Adrenal gland (tissue), 12 donors: Measurements from ENCODE around the gene IGSF3. TPM values are rescaled to one million over a fixed set of nuclear protein-coding genes. Genes with fewer than 3 reads are reported as not detected.
"Not testable (repeated sequence)": the region's sequence is repeated elsewhere in the genome, so short reads cannot be mapped to it uniquely, and the experiment has no call there.

Source experiments
- DNase-seq, 7 donors: peaks; one replicate each; pipeline ENCODE4 v3.0.0-alpha.2; 2019 to 2020
- H3K27ac ChIP-seq, 5 donors: fragments of 200-600 bp; sonication (generic) in 4 of 5; 1 replicate in 3 of 5; 2 replicates in 2 of 5; pipeline versions ENCODE4 v1.5.1 to v1.8.0; 2016 to 2020; ENCODE audit warnings: mild to moderate bottlenecking in 1 of 5
- H3K27me3 ChIP-seq: fragments of 200-600 bp; 2 replicates; pipeline ENCODE4 v1.8.0; 2021
- H3K36me3 ChIP-seq, 2 donors: fragments of 200-600 bp; replicated peaks in 1 of 2; 1 replicate in 1 of 2; 2 replicates in 1 of 2; pipeline versions ENCODE4 v1.5.1 to v1.8.0; 2018 to 2022
- H3K4me1 ChIP-seq, 2 donors: fragments of 200-600 bp; replicated peaks in 1 of 2; 1 replicate in 1 of 2; 2 replicates in 1 of 2; pipeline versions ENCODE4 v1.5.1 to v1.8.0; 2018 to 2021
- H3K4me3 ChIP-seq, 4 donors: fragments of 200-600 bp; sonication (generic) in 3 of 4; one replicate each; pipeline ENCODE4 v1.5.1; 2016 to 2018
- H3K9me3 ChIP-seq, 3 donors: fragments of 200-600 bp; sonication (generic) in 1 of 3; replicated peaks in 1 of 3; 1 replicate in 2 of 3; 2 replicates in 1 of 3; pipeline versions ENCODE4 v1.5.1 to v1.8.0; 2016 to 2021
- POLR2A ChIP-seq, 2 donors: fragments of 450-650 bp; IDR thresholded peaks; one replicate each; pipeline ENCODE4 v1.6.1; 2017; ENCODE audit warnings: antibody characterized with exemption in 2 of 2, mild to moderate bottlenecking in 2 of 2, moderate library complexity in 1 of 2
- WGBS, 4 donors: extraction: QIAGEN DNeasy Blood & Tissue Kit in 2 of 4; methylation state at CpG; one replicate each; pipeline versions ENCODE4 v1.1.5 to v1.1.7; 2013 to 2017; 5-methylcytosine and 5-hydroxymethylcytosine counted together
- intact Hi-C, 2 donors: fragments of 100-400 bp; cut with DNase I; formaldehyde crosslinking; loops; one replicate each; pipeline versions ENCODE4 v1.14.1 to v1.15.0; 2022 to 2023
- polyA plus RNA-seq, 3 donors: library from polyadenylated mRNA; stranded (reverse); fragments of 200-250 nt in 2 of 3; fragments of 350-450 nt in 1 of 3; fragmentation: Illumina TruSeq in 1 of 3; extraction: RNeasy Lipid Tissue Mini Kit (QIAGEN cat#74804) in 1 of 3; gene quantifications; one replicate each; pipeline ENCODE4 v1.2.3, GENCODE V29; 2013 to 2014
- total RNA-seq, 9 donors: library from RNA; depleted of rRNA in 4 of 9; stranded (reverse); fragments of >200 nt in 4 of 9; fragments of 120-200 nt in 1 of 9; fragmentation: NEBNext Ultra II Directional in 1 of 9; extraction: Animal tissue kit (Norgen Biotek cat#: 25700) in 1 of 9; gene quantifications; one replicate each; pipeline versions ENCODE4 v1.1.0 to v1.2.4, GENCODE V29; 2013 to 2023
- TF ChIP-seq, protein P1 (sequence below), 6 experiments: fragments of 450-650 bp in 4 of 6; fragments of 200-600 bp in 2 of 6; sonication (generic) in 1 of 6; IDR thresholded peaks; 1 replicate in 5 of 6; 2 replicates in 1 of 6; pipeline versions ENCODE4 v1.5.1 to v1.8.0; 2016 to 2021; ENCODE audit warnings: antibody characterized with exemption in 6 of 6, mild to moderate bottlenecking in 2 of 6, moderate library complexity in 1 of 6
- donor health status: healthy with polysubstance abuse.
- donor health status: Bipolar disorder and iron deficiency.
- donor health status: DM: yes; HTN: yes; CAD: no.
- donor health status: DM: no; HTN: no; CAD: no.
- donor health status: DM: no; HTN: no; CAD: no.
- donor health status: DM: yes; HTN: yes; CAD: no.

Gene IGSF3
- total and polyA plus RNA-seq, 12 donors = 0.67 to 12.1 (median 2.2) TPM

DNA sequence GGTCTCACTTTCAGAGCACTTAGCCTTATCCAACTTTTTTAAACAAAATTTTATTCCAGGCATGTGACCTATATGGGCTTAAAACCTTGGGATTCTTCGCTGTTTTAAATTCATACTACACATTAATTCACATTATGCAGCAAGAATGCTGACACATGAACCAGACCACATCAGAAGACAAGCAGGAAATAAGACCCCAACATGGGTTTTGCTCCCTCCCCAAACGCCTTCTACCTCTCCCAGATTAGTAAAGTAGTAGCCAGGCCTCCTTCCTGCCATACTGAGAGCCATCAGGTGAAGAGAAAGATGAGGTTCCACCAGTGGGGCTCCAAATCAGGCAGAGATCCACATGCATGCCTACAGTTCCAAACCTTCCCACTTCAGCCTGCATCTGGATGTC lies 3.7 kb downstream of the IGSF3 start:
- DNase-seq = no peak
- Histone ChIP-seq H3K4me3 (no peak overlapping the region), H3K4me1 (peaks cover 0 to 7% of the 10 kb centered on the region in 2 donors), H3K9me3 (no peaks in the 10 kb centered on the region), H3K27me3 (no peaks in the 10 kb centered on the region), H3K27ac (no peak overlapping the region), H3K36me3 (no peaks in the 10 kb centered on the region)
- intact Hi-C loops = no loop called here
- TF ChIP-seq, protein P1, sequence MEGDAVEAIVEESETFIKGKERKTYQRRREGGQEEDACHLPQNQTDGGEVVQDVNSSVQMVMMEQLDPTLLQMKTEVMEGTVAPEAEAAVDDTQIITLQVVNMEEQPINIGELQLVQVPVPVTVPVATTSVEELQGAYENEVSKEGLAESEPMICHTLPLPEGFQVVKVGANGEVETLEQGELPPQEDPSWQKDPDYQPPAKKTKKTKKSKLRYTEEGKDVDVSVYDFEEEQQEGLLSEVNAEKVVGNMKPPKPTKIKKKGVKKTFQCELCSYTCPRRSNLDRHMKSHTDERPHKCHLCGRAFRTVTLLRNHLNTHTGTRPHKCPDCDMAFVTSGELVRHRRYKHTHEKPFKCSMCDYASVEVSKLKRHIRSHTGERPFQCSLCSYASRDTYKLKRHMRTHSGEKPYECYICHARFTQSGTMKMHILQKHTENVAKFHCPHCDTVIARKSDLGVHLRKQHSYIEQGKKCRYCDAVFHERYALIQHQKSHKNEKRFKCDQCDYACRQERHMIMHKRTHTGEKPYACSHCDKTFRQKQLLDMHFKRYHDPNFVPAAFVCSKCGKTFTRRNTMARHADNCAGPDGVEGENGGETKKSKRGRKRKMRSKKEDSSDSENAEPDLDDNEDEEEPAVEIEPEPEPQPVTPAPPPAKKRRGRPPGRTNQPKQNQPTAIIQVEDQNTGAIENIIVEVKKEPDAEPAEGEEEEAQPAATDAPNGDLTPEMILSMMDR (IDR thresholded peaks at IDR 0.05) = no peak
- TF ChIP-seq POLR2A (IDR thresholded peaks at IDR 0.05) = no peak
- WGBS, 4 donors = 87 to 92% (median 89%) methylated on average over 2 of the region's 2 CpGs

DNA sequence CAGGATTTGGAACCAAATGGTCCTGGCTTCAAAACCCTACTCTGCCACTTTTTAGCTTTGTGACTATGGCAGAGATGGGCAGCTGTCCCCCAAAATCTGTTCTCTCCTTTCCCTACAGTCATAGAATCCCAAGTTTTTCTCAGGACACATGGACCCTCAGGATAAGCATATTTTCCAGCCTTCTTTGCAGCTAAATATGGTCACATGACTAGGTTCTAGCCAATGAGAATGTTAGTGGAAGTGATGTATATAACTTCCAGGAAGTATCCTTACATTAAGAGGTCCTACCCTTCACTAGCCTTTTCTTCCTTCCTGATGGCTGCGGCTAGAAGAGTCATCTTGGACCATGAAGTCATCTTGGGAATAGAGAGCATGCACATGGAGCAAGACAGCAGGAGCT lies 5.9 kb downstream of the IGSF3 start:
- Histone ChIP-seq H3K27me3 (no peaks in the 10 kb centered on the region), H3K36me3 (no peaks in the 10 kb centered on the region), H3K4me3 (no peak overlapping the region), H3K4me1 (peaks cover 0 to 3% of the 10 kb centered on the region in 2 donors), H3K27ac (no peak overlapping the region), H3K9me3 (no peaks in the 10 kb centered on the region)
- TF ChIP-seq, protein P1 (IDR thresholded peaks at IDR 0.05) = no peak
- TF ChIP-seq POLR2A (IDR thresholded peaks at IDR 0.05) = no peak
- 82 to 100% (median 88%) methylated on average over 1 of the region's 1 CpG for WGBS, 4 donors
- DNase-seq = no peak
- intact Hi-C loops = no loop called here

DNA sequence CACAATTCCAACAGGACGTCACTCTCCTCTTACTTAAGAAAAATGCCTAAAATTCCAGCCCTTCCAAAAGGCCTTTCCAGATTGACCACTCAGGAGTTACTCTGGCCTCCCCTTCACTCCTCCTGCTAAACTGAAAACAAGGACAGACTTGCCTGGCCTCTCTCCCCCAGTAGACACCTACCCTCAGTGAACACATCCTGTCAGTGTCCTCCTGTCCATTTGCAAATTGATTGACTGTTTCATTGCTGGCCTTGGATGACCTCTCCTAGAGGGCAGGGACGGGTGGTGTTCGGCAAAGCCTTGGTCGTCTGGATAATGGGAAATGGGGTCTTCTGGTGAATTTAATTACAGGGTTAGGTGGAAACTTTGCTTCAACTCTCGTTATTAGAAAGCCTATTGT lies 8.9 kb downstream of the IGSF3 start:
- H3K27ac ChIP-seq, intact Hi-C loops, H3K36me3 ChIP-seq, H3K4me1 ChIP-seq, H3K4me3 ChIP-seq, H3K9me3 ChIP-seq, DNase-seq, H3K27me3 ChIP-seq: not testable (repeated sequence)
- 85 to 90% (median 86%) methylated on average over 5 of the region's 5 CpGs for WGBS, 4 donors

DNA sequence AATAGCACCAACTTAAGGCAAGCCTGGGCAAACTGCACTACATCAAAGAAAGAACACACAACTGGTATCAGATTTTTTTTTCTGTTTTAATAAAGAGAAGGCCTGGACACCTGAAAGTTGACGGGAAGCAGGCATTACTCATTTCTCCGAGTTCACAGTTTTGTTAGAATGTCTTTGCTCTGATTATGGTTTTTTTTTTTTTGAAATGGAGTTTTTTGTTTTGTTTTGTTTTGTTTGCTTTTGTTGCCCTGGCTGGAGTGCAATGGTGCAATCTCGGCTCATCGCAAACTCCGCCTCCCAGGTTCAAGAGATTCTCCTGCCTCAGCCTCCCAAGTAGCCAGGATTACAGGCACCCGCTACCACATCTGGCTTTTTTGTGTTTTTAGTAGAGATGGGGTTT lies 9.7 kb downstream of the IGSF3 start:
- 80 to 97% (median 95%) methylated on average over 6 of the region's 6 CpGs for WGBS, 4 donors
- H3K27ac ChIP-seq, H3K36me3 ChIP-seq, DNase-seq, H3K4me3 ChIP-seq, H3K27me3 ChIP-seq, intact Hi-C loops, H3K4me1 ChIP-seq, H3K9me3 ChIP-seq: not testable (repeated sequence)

DNA sequence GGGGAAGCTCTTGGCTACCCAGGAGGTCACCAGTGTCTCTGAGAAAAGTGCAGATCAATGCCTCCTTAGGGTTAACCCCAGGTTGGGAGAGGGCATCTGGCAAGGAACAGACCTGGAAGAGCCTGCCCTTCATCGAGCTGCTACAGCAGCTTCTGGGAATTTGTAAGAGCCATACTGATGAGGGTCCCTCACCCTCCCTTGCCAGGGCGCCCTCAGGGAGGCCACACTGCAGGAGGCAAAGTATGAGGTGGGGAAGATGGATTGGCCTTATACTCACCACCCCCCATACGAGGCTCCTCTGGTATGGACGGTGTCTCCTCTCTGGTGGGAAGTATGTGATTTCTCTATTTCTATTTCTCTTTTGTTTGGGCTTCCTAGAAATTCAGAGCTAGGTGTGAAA lies 13.2 kb downstream of the IGSF3 start:
- Histone ChIP-seq H3K9me3 (no peaks in the 10 kb centered on the region), H3K36me3 (no peaks in the 10 kb centered on the region), H3K4me1 (no peaks in the 10 kb centered on the region), H3K4me3 (no peak overlapping the region), H3K27me3 (no peaks in the 10 kb centered on the region), H3K27ac (no peak overlapping the region)
- 82 to 98% (median 85%) methylated on average over 4 of the region's 4 CpGs for WGBS, 4 donors
- DNase-seq = no peak
- intact Hi-C loops = no loop called here
- TF ChIP-seq POLR2A (IDR thresholded peaks at IDR 0.05) = no peak
- TF ChIP-seq, protein P1 (IDR thresholded peaks at IDR 0.05) = no peak

DNA sequence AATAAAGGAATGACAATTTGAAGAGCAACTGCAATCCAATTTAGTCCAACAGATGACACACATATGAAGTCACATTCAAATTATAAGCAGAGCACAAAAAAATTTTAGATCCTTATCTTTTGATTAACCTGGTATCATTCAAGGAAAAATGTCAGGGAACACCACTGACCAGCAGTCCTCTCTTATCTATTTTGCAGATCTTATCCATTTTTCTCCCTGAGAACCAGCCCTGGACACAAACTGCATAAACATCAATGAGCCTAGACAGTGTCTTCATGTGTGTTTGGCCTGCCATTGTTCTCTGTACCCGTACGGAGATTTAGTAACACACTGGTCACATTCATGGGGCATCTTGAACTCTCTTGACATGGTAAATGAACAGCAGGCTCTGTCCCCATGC lies 14.9 kb downstream of the IGSF3 start:
- intact Hi-C loops, H3K36me3 ChIP-seq, H3K4me3 ChIP-seq, H3K4me1 ChIP-seq, H3K27me3 ChIP-seq, DNase-seq, H3K9me3 ChIP-seq, H3K27ac ChIP-seq: not testable (repeated sequence)
- 79 to 86% (median 84%) methylated on average over 2 of the region's 2 CpGs for WGBS, 4 donors

DNA sequence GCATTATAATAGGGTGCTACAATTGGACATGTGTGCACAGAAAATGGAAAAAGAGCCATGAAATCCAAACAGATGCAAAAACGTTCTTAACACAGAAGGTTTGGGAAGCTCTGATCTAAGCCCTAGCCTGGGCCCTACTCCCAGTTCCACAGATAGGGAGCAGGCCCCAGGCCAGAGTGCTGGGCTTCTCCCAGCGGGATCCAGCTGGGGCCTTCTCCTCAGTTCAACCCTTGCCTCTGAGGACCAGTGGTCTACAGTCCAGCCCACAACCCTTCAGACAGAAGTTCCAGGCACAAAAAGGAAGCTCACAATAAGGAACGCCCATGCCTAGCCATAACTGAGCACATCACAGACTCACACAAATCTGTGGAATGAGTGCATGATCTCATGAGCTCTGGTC lies 16.8 kb downstream of the IGSF3 start:
- H3K9me3 ChIP-seq, H3K36me3 ChIP-seq, H3K4me1 ChIP-seq, DNase-seq, intact Hi-C loops, H3K27ac ChIP-seq, H3K4me3 ChIP-seq, H3K27me3 ChIP-seq: not testable (repeated sequence)
- 60 to 89% (median 83%) methylated on average over 2 to 3 of the region's 3 CpGs for WGBS, 4 donors

DNA sequence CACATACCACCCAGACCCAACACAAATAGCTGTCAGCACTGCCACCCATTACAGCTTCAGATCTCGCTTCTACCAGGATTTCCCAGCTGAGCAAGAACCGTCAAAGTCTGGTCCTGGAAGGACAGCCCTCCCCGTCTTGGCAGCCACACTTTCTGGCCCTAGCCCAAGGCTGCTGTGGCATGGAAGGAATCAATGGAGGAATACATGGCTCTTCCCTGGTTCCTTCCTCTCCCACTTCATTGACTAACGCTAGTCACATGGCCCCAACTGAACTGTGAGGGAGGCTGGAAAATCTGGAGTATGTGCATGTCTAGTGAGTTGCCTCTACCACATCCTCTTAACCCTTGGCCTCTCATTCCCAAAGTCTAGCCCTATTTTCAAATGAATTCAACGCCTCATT lies 18.5 kb downstream of the IGSF3 start:
- DNase-seq = peak in 2 of 7 donors; percentile 23 to 25
- H3K27ac ChIP-seq, intact Hi-C loops, H3K27me3 ChIP-seq, H3K4me1 ChIP-seq, H3K4me3 ChIP-seq, H3K9me3 ChIP-seq, H3K36me3 ChIP-seq: not testable (repeated sequence)
- 67 to 75% (median 72%) methylated on average over 5 of the region's 5 CpGs for WGBS, 4 donors

DNA sequence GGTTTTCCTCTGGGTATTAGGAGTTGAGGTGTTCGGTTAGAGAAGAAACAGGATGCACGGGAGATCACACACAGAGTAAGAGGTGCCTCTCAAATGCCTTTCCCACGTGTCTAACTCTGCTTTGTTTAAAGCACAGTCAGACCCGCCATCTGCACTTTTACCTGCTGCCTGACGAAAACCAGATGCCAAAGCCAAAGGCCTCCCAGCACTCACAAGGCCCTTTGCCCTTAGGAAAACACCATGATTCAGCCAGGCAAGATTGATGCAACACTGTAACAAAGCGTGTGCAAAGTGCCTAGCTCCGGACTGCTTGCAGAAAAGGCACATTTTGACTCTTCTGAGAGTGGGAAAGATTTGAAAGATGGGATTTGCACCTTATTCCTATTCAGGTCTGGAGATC lies 19.2 kb downstream of the IGSF3 start:
- intact Hi-C loops, H3K4me1 ChIP-seq, H3K36me3 ChIP-seq, H3K27ac ChIP-seq, H3K4me3 ChIP-seq, H3K27me3 ChIP-seq, H3K9me3 ChIP-seq: not testable (repeated sequence)
- DNase-seq = peak in 1 of 7 donors; percentile 71
- WGBS, 4 donors = 75 to 79% (median 76%) methylated on average over 7 of the region's 7 CpGs
